Peyer's patch (tissue), 4 donors: ENCODE results near the gene GNB1L. TPM values are rescaled to one million over a fixed set of nuclear protein-coding genes. Genes with fewer than 3 reads are reported as not detected.

ENCODE experiments used
- DNase-seq, 3 donors: peaks; one replicate each; pipeline ENCODE4 v3.0.0-alpha.2; 2017 to 2019
- H3K27ac ChIP-seq, 4 donors: fragments of 200-600 bp; sonication (generic); one replicate each; pipeline ENCODE4 v1.5.1; 2016 to 2019
- H3K27me3 ChIP-seq, 2 donors: fragments of 200-600 bp; sonication (generic); one replicate each; pipeline ENCODE4 v1.5.1; 2019
- H3K36me3 ChIP-seq, 3 donors: fragments of 200-600 bp; sonication (generic); one replicate each; pipeline ENCODE4 v1.5.1; 2016 to 2019
- H3K4me1 ChIP-seq, 4 donors: fragments of 200-600 bp; sonication (generic); one replicate each; pipeline ENCODE4 v1.5.1; 2016 to 2019
- H3K4me3 ChIP-seq, 4 donors: fragments of 200-600 bp; sonication (generic); 1 replicate in 3 of 4; 2 replicates in 1 of 4; pipeline ENCODE4 v1.5.1; 2016 to 2019; ENCODE audit warnings: mild to moderate bottlenecking in 1 of 4
- H3K9me3 ChIP-seq, 4 donors: fragments of 200-600 bp; sonication (generic); one replicate each; pipeline ENCODE4 v1.5.1; 2016 to 2019; ENCODE audit warnings: mild to moderate bottlenecking in 1 of 4
- CTCF ChIP-seq, 6 experiments: fragments of 450-650 bp in 4 of 6; fragments of 200-600 bp in 2 of 6; sonication (generic) in 1 of 6; IDR thresholded peaks; one replicate each; pipeline ENCODE4 v1.5.1; 2017 to 2019; ENCODE audit warnings: antibody characterized with exemption in 6 of 6, mild to moderate bottlenecking in 3 of 6, moderate library complexity in 1 of 6
- POLR2A ChIP-seq, 2 donors: fragments of 450-650 bp; IDR thresholded peaks; one replicate each; pipeline ENCODE4 v1.5.1; 2017; ENCODE audit warnings: antibody characterized with exemption in 2 of 2, mild to moderate bottlenecking in 2 of 2, moderate library complexity in 2 of 2
- total RNA-seq, 4 donors: library from RNA; depleted of rRNA; stranded (reverse); fragments of >200 nt; gene quantifications; one replicate each; pipeline ENCODE4 v1.1.0, GENCODE V29; 2016

The GNB1L gene
- total RNA-seq, 4 donors from 2014 or later, result 3.1 to 6.6 (median 4.9) TPM

- Histone ChIP-seq H3K27me3 (no peaks in the 10 kb centered on the region), H3K36me3 (no peaks in the 10 kb centered on the region), H3K4me1 (no peaks in the 10 kb centered on the region), H3K4me3 (no peak overlapping the region), H3K27ac (no peak overlapping the region), H3K9me3 (no peaks in the 10 kb centered on the region)
- DNase-seq, result no peak
- no peak for TF ChIP-seq CTCF (IDR thresholded peaks at IDR 0.05)
- no peak for TF ChIP-seq POLR2A (IDR thresholded peaks at IDR 0.05)
These were observed 64.8 kb downstream of the GNB1L start for GRCh38 chr22:19789828-19790227.

GRCh38 chr22:19789406-19789805, 65.3 kb downstream of the GNB1L start:
- H3K4me1 ChIP-seq, result no peaks in the 10 kb centered on the region
- no peaks in the 10 kb centered on the region for H3K9me3 ChIP-seq
- H3K36me3 ChIP-seq, result no peaks in the 10 kb centered on the region
- H3K4me3 ChIP-seq, result no peak overlapping the region
- no peak for DNase-seq
- TF ChIP-seq CTCF (IDR thresholded peaks at IDR 0.05), result no peak
- no peak for TF ChIP-seq POLR2A (IDR thresholded peaks at IDR 0.05)
- H3K27me3 ChIP-seq, result no peaks in the 10 kb centered on the region
- no peak overlapping the region for H3K27ac ChIP-seq

- H3K4me1 ChIP-seq, result no peaks in the 10 kb centered on the region
- TF ChIP-seq CTCF (IDR thresholded peaks at IDR 0.05) (no peak), POLR2A (IDR thresholded peaks at IDR 0.05) (no peak)
- H3K4me3 ChIP-seq, result no peak overlapping the region
- H3K36me3 ChIP-seq, result no peaks in the 10 kb centered on the region
- no peaks in the 10 kb centered on the region for H3K9me3 ChIP-seq
- no peak overlapping the region for H3K27ac ChIP-seq
- DNase-seq, result no peak
- H3K27me3 ChIP-seq, result no peaks in the 10 kb centered on the region
These were observed 65.9 kb downstream of the GNB1L start for GRCh38 chr22:19788661-19789225.

- Histone ChIP-seq H3K4me3 (no peak overlapping the region), H3K4me1 (no peaks in the 10 kb centered on the region), H3K27me3 (no peaks in the 10 kb centered on the region), H3K27ac (no peak overlapping the region), H3K9me3 (no peaks in the 10 kb centered on the region), H3K36me3 (no peaks in the 10 kb centered on the region)
- no peak for TF ChIP-seq POLR2A (IDR thresholded peaks at IDR 0.05)
- no peak for DNase-seq
These were observed 66.9 kb downstream of the GNB1L start for GRCh38 chr22:19787849-19788141.

- Histone ChIP-seq H3K4me1 (no peaks in the 10 kb centered on the region), H3K36me3 (no peaks in the 10 kb centered on the region), H3K27ac (no peak overlapping the region), H3K9me3 (no peaks in the 10 kb centered on the region), H3K4me3 (no peak overlapping the region), H3K27me3 (no peaks in the 10 kb centered on the region)
- TF ChIP-seq CTCF (IDR thresholded peaks at IDR 0.05) (no peak), POLR2A (IDR thresholded peaks at IDR 0.05) (no peak)
- DNase-seq, result no peak
These were observed 67.5 kb downstream of the GNB1L start for GRCh38 chr22:19786959-19787848.

GRCh38 chr22:19786264-19786585, 68.4 kb downstream of the GNB1L start:
- no peaks in the 10 kb centered on the region for H3K27me3 ChIP-seq
- H3K9me3 ChIP-seq, result no peaks in the 10 kb centered on the region
- DNase-seq, result no peak
- no peak overlapping the region for H3K27ac ChIP-seq
- no peaks in the 10 kb centered on the region for H3K4me1 ChIP-seq
- H3K4me3 ChIP-seq, result no peak overlapping the region
- no peaks in the 10 kb centered on the region for H3K36me3 ChIP-seq
- TF ChIP-seq CTCF (IDR thresholded peaks at IDR 0.05) (no peak), POLR2A (IDR thresholded peaks at IDR 0.05) (no peak)
